K562 (cell line): ENCODE results near the gene POLN. TPM values are rescaled to one million over a fixed set of nuclear protein-coding genes. Genes with fewer than 3 reads are reported as not detected.

Source experiments
- CEBPZ ChIP-seq: fragments of 150-350 bp; IDR thresholded peaks from 2 replicates; pipeline ENCODE4 v1.6.1; 2014; ENCODE audit warnings: low read depth, mild to moderate bottlenecking, low read length, borderline replicate concordance
- MEIS2 ChIP-seq: fragments of 450-650 bp; IDR thresholded peaks from 2 replicates; pipeline ENCODE4 v1.6.1; 2014; ENCODE audit warnings: mild to moderate bottlenecking; ENCODE audit not compliant: partially characterized antibody
- PTBP1 ChIP-seq: fragments of 200-400 bp; formaldehyde crosslinking; IDR thresholded peaks from 2 replicates; pipeline ENCODE4 v1.6.1; 2017; ENCODE audit warnings: low read depth, low read length
- STAG1 ChIP-seq: sonication (generic); formaldehyde crosslinking; IDR thresholded peaks from 2 replicates; pipeline ENCODE4 v1.5.0; 2020; ENCODE audit warnings: missing genetic modification reagents, borderline replicate concordance
- ZNF764 ChIP-seq: fragments of 250-450 bp; sonication (Bioruptor Pico); IDR thresholded peaks from 2 replicates; pipeline ENCODE4 v1.4.0; 2020; ENCODE audit warnings: low read depth, mild to moderate bottlenecking, moderate library complexity
- polyA plus RNA-seq, 8 experiments: library from polyadenylated mRNA; depleted of rRNA in 4 of 8; stranded (reverse) in 5 of 8; unstranded in 3 of 8; fragments of >200 nt; fragmentation: Nextera tagmentation in 2 of 8; fragmentation: Illumina TruSeq in 1 of 8; extraction: Ambion mirVana in 2 of 8; extraction: Trizol in 1 of 8; gene quantifications; 2 replicates each; pipeline versions ENCODE4 v1.2.1 to v1.2.3, GENCODE V29; 2011 to 2014; ENCODE audit warnings: inconsistent platforms in 1 of 8, missing spikeins in 1 of 8
- total RNA-seq, 7 experiments: library from RNA; depleted of rRNA in 6 of 7; stranded (reverse); fragments of >200 nt in 6 of 7; fragmentation: Illumina TruSeq in 2 of 7; extraction: Trizol in 2 of 7; gene quantifications; 2 replicates each; pipeline versions ENCODE4 v1.2.1 to v1.2.3, GENCODE V29; 2011 to 2021; ENCODE audit warnings: low replicate concordance in 1 of 7
- TF ChIP-seq, protein P1 (sequence below): fragments of 200-800 bp; sonication (Bioruptor generic); IDR thresholded peaks from 2 replicates; pipeline ENCODE4 v1.6.1; 2017; ENCODE audit warnings: missing genetic modification characterization, missing compliant biosample characterization
- TF ChIP-seq, protein P2 (sequence below): fragments of 450-650 bp; IDR thresholded peaks from 2 replicates; pipeline ENCODE4 v1.6.1; 2016
- TF ChIP-seq, protein P3 (sequence below): fragments of 200-800 bp; sonication (Bioruptor generic); IDR thresholded peaks from 2 replicates; pipeline ENCODE4 v1.6.1; 2017; ENCODE audit warnings: missing genetic modification characterization, missing compliant biosample characterization
- TF ChIP-seq, protein P4 (sequence below): fragments of 450-650 bp; IDR thresholded peaks from 2 replicates; pipeline ENCODE4 v1.6.1; 2017; ENCODE audit warnings: antibody characterized with exemption

The POLN gene
- total and polyA plus RNA-seq, 9 of the 15 experiments (the other 6 are each of a cell fraction or from before 2014, with no cell fraction given): 0.08 to 0.91 (median 0.32) TPM

GRCh38 chr4:2241003-2241402, 918 bp downstream of the POLN start (continued):
- TF ChIP-seq, protein P1, sequence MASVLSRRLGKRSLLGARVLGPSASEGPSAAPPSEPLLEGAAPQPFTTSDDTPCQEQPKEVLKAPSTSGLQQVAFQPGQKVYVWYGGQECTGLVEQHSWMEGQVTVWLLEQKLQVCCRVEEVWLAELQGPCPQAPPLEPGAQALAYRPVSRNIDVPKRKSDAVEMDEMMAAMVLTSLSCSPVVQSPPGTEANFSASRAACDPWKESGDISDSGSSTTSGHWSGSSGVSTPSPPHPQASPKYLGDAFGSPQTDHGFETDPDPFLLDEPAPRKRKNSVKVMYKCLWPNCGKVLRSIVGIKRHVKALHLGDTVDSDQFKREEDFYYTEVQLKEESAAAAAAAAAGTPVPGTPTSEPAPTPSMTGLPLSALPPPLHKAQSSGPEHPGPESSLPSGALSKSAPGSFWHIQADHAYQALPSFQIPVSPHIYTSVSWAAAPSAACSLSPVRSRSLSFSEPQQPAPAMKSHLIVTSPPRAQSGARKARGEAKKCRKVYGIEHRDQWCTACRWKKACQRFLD (CRISPR knock-in tag): no peak
- TF ChIP-seq STAG1 (no peak), PTBP1 (no peak), ZNF764 (CRISPR knock-in tag) (no peak), MEIS2 (peak; percentile 22), CEBPZ (no peak)
- TF ChIP-seq, protein P2, sequence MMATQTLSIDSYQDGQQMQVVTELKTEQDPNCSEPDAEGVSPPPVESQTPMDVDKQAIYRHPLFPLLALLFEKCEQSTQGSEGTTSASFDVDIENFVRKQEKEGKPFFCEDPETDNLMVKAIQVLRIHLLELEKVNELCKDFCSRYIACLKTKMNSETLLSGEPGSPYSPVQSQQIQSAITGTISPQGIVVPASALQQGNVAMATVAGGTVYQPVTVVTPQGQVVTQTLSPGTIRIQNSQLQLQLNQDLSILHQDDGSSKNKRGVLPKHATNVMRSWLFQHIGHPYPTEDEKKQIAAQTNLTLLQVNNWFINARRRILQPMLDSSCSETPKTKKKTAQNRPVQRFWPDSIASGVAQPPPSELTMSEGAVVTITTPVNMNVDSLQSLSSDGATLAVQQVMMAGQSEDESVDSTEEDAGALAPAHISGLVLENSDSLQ: peak; percentile 73
- TF ChIP-seq, protein P3, sequence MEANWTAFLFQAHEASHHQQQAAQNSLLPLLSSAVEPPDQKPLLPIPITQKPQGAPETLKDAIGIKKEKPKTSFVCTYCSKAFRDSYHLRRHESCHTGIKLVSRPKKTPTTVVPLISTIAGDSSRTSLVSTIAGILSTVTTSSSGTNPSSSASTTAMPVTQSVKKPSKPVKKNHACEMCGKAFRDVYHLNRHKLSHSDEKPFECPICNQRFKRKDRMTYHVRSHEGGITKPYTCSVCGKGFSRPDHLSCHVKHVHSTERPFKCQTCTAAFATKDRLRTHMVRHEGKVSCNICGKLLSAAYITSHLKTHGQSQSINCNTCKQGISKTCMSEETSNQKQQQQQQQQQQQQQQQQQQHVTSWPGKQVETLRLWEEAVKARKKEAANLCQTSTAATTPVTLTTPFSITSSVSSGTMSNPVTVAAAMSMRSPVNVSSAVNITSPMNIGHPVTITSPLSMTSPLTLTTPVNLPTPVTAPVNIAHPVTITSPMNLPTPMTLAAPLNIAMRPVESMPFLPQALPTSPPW (CRISPR knock-in tag): no peak
- TF ChIP-seq, protein P4, sequence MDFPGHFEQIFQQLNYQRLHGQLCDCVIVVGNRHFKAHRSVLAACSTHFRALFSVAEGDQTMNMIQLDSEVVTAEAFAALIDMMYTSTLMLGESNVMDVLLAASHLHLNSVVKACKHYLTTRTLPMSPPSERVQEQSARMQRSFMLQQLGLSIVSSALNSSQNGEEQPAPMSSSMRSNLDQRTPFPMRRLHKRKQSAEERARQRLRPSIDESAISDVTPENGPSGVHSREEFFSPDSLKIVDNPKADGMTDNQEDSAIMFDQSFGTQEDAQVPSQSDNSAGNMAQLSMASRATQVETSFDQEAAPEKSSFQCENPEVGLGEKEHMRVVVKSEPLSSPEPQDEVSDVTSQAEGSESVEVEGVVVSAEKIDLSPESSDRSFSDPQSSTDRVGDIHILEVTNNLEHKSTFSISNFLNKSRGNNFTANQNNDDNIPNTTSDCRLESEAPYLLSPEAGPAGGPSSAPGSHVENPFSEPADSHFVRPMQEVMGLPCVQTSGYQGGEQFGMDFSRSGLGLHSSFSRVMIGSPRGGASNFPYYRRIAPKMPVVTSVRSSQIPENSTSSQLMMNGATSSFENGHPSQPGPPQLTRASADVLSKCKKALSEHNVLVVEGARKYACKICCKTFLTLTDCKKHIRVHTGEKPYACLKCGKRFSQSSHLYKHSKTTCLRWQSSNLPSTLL: 0 out of 2 replicates have a peak, but pooled peaks have one; percentile 22
